ENCODE data around the gene CDSN.

Gene CDSN

GRCh38 chr6:31121131-31121790, 1.0 kb upstream of the CDSN start:
- TF ChIP-seq, protein P1, sequence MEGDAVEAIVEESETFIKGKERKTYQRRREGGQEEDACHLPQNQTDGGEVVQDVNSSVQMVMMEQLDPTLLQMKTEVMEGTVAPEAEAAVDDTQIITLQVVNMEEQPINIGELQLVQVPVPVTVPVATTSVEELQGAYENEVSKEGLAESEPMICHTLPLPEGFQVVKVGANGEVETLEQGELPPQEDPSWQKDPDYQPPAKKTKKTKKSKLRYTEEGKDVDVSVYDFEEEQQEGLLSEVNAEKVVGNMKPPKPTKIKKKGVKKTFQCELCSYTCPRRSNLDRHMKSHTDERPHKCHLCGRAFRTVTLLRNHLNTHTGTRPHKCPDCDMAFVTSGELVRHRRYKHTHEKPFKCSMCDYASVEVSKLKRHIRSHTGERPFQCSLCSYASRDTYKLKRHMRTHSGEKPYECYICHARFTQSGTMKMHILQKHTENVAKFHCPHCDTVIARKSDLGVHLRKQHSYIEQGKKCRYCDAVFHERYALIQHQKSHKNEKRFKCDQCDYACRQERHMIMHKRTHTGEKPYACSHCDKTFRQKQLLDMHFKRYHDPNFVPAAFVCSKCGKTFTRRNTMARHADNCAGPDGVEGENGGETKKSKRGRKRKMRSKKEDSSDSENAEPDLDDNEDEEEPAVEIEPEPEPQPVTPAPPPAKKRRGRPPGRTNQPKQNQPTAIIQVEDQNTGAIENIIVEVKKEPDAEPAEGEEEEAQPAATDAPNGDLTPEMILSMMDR (IDR thresholded peaks at IDR 0.05; ENCODE audit: low read depth, low read length, missing control alignments): no peak
- in situ Hi-C loops (cut with HindIII; ENCODE audit: low pct_ligation_motif_present, low sequenced_read_pairs): no loop called here
- Histone ChIP-seq H3K27ac (no peak overlapping the region), H3K4me3 (ENCODE audit: low read depth, low read length) (no peak overlapping the region), H3K27me3 (replicated peaks) (no peaks in the 10 kb centered on the region), H3K36me3 (replicated peaks) (no peaks in the 10 kb centered on the region)
- no peak for DNase-seq

- H3K27ac ChIP-seq: no peak overlapping the region
- in situ Hi-C loops (cut with HindIII; ENCODE audit: low pct_ligation_motif_present, low sequenced_read_pairs): no loop called here
Measured at GRCh38 chr6:31118178-31118577, 2.1 kb downstream of the CDSN start.

DNA sequence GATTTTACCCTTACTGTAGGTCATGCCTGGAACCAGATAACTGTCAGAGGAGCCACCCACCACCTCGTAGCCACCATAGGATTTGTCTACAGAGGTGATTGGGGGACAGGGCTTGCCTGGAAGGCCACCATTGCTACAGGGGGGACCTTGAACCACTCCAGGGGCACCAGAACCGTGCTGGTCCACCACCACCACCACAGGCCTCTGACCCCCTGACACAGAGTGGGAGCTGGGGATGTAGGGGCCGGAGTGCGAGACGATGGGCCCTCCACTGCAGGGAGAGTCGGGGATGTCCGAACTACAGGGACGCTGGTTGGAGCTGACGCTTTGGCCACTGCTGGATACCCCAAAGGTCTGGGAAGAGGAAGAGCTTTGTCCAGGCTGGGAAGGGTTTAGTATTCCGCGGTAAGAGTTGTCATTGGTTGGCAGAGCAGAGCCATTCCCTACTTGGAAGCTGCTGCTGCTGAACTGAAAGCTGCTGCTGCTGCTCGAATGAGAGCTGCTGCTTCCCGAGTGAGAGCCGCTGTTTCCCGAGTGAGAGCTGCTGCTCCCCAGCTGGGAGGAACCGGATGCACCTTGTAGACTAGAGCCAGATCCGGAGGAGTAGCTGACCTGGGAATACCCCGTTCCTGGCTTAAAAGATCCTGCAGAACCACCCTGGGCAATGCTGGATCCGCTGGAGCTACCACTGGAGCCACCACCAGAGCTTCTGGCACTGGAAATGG, 3.4 kb downstream of the CDSN start:
- Histone ChIP-seq H3K4me3 (ENCODE audit: low read depth, low read length) (no peak overlapping the region), H3K27me3 (replicated peaks) (no peaks in the 10 kb centered on the region), H3K27ac (no peak overlapping the region), H3K36me3 (replicated peaks) (no peaks in the 10 kb centered on the region)
- in situ Hi-C loops (cut with HindIII; ENCODE audit: low pct_ligation_motif_present, low sequenced_read_pairs): no loop called here
- peak; percentile 9 for DNase-seq
- TF ChIP-seq, protein P1 (IDR thresholded peaks at IDR 0.05; ENCODE audit: low read depth, low read length, missing control alignments): no peak

More at GRCh38 chr6:31118178-31118577, 2.1 kb downstream of the CDSN start:
- DNase-seq: no peak
- H3K36me3 ChIP-seq (replicated peaks): no peaks in the 10 kb centered on the region
- H3K4me3 ChIP-seq (ENCODE audit: low read depth, low read length): no peak overlapping the region
- TF ChIP-seq, protein P1 (IDR thresholded peaks at IDR 0.05; ENCODE audit: low read depth, low read length, missing control alignments): no peak
- no peaks in the 10 kb centered on the region for H3K27me3 ChIP-seq (replicated peaks)

DNA sequence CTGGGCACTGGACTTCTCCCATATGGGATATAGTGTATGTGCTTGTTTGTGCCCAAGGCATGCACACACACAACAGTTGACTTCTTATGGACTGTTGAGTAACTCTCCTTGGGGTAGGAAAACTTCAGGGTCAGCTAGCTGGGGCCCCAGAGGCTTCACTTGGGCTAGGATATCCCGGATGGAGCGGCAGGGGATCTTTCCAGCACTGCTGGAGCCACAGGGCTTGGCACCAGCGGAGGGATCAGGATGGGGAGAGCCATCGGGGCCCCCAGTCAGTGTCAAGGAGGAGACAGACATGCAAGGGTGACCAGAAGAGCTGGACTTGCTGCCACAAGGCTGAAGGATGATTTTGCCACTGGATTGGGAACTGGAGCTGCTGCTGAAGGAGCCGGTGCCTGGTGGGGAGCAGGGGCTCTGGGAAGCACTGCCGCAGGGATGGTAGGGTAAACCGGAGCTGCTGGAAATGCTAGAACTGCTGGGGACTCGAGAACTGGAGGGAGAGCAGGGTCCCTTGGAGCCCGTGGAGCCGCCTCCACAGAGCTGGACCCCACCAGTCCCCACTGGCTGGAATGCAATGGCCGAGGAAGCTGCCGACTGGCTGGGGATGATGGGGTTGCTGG, 4.2 kb downstream of the CDSN start:
- no peaks in the 10 kb centered on the region for H3K27me3 ChIP-seq (replicated peaks)
- no peak overlapping the region for H3K4me3 ChIP-seq (ENCODE audit: low read depth, low read length)
- H3K36me3 ChIP-seq (replicated peaks): no peaks in the 10 kb centered on the region
- no peak for DNase-seq
- H3K27ac ChIP-seq: no peak overlapping the region
- in situ Hi-C loops (cut with HindIII; ENCODE audit: low pct_ligation_motif_present, low sequenced_read_pairs): no loop called here
- TF ChIP-seq, protein P1 (IDR thresholded peaks at IDR 0.05; ENCODE audit: low read depth, low read length, missing control alignments): no peak

DNA sequence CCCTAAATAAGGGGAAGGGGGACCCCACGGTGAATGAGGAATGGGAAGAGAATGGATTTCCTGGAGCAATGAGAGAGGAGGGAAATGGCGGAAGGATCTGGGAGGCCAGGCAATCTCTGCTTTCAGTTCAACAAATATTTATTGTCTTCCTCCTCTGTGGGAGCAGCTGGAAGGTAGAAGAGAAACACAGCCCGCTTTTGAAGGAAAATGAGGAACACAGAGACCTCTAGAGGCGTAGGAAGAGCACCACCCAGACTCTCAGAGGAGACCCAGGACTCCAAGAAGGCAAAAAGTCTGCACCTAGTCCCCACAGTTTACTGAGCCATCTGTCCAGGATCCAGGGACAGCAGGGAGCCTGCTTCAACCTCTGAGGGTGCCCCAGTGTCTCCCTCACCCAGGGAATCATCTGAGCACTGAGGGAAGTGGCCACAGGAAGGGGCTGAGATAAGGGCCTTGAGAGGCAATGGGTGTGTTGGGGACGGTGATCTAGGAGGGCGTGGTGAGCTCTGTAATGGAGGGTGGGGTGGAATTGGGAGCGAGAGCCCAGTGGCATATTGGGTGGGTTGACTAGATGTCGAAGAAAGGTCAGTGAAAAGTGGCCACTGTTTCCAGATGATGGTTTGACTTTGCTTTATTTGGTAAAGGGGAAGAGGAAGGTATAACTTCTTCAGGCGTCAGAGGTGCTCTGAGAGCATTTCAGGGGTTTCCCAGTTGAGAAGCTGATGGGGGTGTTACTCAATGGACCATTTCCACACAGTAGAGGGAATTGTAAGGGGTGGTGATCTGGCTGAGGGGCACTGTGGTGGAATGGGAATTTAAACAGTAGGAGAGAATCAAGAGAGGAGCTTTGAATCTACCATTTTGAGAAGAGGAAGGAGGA, 5.0 kb downstream of the CDSN start:
- peak; percentile 48 for DNase-seq
- in situ Hi-C loops (cut with HindIII; ENCODE audit: low pct_ligation_motif_present, low sequenced_read_pairs): no loop called here
- Histone ChIP-seq H3K27me3 (replicated peaks) (peaks cover 6% of the 10 kb centered on the region), H3K36me3 (replicated peaks) (no peaks in the 10 kb centered on the region), H3K27ac (peak overlapping the region; percentile 57), H3K4me3 (ENCODE audit: low read depth, low read length) (peak overlapping the region; percentile 41)
- TF ChIP-seq, protein P1 (IDR thresholded peaks at IDR 0.05; ENCODE audit: low read depth, low read length, missing control alignments): peak; percentile 63
